Nephron progenitor cell (in vitro differentiated cells): ENCODE results near the gene ABHD12.

Experiments used
- DNase-seq: peaks from one replicate; pipeline ENCODE4 v3.0.0; 2021
- H3K27ac Mint-ChIP-seq: 2 replicates; pipeline ENCODE4 v1.8.0; 2021; ENCODE audit warnings: mild to moderate bottlenecking, moderate library complexity, mixed read lengths
- H3K27me3 Mint-ChIP-seq: 2 replicates; pipeline ENCODE4 v1.8.0; 2021; ENCODE audit warnings: mild to moderate bottlenecking, low read depth, mixed read lengths; ENCODE audit not compliant: poor library complexity
- H3K36me3 Mint-ChIP-seq: 2 replicates; pipeline ENCODE4 v1.8.0; 2021; ENCODE audit warnings: low read depth, mixed read lengths
- H3K4me1 Mint-ChIP-seq: 2 replicates; pipeline ENCODE4 v1.8.0; 2021; ENCODE audit warnings: mixed read lengths
- H3K4me3 Mint-ChIP-seq: 2 replicates; pipeline ENCODE4 v1.8.0; 2021; ENCODE audit warnings: mild to moderate bottlenecking, moderate library complexity, mixed read lengths
- H3K9me3 Mint-ChIP-seq: 2 replicates; pipeline ENCODE4 v1.8.0; 2021; ENCODE audit warnings: mild to moderate bottlenecking, moderate library complexity, mixed read lengths
- TF ChIP-seq, protein P1 (sequence below): fragments of 200-600 bp; sonication (generic); IDR thresholded peaks from 2 replicates; pipeline ENCODE4 v1.5.0; 2021; ENCODE audit warnings: antibody characterized with exemption

The ABHD12 gene

DNA sequence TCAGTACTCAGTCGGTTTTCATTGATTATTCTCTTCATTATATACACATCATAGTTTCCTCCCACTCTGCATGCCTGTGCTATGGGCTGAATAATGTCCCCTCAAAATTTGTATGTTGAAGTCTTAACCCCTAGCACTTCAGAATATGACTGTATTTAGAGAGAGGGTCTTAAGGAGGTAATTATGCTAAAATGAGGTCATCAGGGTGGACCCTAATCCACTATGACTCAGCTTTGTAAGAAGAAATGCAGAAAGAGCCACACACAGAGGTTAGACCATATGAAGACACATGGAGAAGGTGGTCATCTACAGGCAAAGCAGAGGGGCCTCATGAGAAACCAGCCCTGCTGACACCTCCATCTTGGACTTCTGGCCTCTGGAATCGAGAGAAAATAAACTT lies 15.8 kb downstream of the ABHD12 start:
- Mint-ChIP-seq H3K4me1 (peaks cover 15% of the 10 kb centered on the region), H3K27me3 (peaks cover 12% of the 10 kb centered on the region)
- TF ChIP-seq, protein P1, sequence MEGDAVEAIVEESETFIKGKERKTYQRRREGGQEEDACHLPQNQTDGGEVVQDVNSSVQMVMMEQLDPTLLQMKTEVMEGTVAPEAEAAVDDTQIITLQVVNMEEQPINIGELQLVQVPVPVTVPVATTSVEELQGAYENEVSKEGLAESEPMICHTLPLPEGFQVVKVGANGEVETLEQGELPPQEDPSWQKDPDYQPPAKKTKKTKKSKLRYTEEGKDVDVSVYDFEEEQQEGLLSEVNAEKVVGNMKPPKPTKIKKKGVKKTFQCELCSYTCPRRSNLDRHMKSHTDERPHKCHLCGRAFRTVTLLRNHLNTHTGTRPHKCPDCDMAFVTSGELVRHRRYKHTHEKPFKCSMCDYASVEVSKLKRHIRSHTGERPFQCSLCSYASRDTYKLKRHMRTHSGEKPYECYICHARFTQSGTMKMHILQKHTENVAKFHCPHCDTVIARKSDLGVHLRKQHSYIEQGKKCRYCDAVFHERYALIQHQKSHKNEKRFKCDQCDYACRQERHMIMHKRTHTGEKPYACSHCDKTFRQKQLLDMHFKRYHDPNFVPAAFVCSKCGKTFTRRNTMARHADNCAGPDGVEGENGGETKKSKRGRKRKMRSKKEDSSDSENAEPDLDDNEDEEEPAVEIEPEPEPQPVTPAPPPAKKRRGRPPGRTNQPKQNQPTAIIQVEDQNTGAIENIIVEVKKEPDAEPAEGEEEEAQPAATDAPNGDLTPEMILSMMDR: no peak

DNA sequence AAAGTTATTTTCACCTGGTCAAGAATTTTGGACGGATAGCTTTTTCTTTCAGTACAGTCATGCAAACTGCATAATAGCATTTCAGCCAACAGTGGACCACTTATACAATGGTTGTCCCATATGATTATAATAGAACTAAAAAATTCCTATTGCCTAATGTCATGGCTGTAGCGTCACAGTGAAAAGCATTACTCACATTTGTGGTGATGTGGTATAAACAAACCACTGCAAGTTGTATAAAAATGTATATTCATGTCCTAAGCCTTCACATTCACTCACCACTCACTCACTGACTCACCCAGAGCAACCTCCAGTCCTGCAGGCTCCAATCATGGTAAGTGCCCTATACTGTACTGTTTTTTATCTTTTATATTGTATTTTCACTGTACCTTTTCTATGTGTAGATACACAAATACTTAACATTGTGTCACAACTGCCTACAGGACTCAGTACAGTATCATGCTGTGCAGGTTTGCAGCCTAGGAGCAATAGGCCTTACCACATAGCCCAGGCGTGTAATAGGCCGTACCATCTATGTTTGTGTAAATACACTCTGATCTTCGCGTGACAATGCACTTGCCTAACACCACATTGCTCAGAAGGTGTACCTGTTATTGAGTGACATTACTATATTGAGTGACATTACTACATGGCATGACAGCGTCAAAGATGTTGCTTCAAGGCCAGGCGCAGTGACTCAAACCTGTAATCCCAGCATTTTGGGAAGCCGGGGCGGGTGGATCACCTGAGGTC lies 17.9 kb downstream of the ABHD12 start:
- H3K27me3 Mint-ChIP-seq: peaks cover 12% of the 10 kb centered on the region
- no peaks in the 10 kb centered on the region for H3K4me1 Mint-ChIP-seq
- no peak overlapping the region for H3K4me3 Mint-ChIP-seq
- no peak for DNase-seq
- H3K27ac Mint-ChIP-seq: no peak overlapping the region
- H3K36me3 Mint-ChIP-seq: peaks cover 94% of the 10 kb centered on the region
- H3K9me3 Mint-ChIP-seq: peaks cover 74% of the 10 kb centered on the region
- TF ChIP-seq, protein P1: no peak

More for the DNA sequence above, 15.8 kb downstream of the ABHD12 start:
- Mint-ChIP-seq H3K36me3 (peaks cover 97% of the 10 kb centered on the region), H3K27ac (no peak overlapping the region), H3K9me3 (peaks cover 78% of the 10 kb centered on the region), H3K4me3 (no peak overlapping the region)
- DNase-seq: no peak

DNA sequence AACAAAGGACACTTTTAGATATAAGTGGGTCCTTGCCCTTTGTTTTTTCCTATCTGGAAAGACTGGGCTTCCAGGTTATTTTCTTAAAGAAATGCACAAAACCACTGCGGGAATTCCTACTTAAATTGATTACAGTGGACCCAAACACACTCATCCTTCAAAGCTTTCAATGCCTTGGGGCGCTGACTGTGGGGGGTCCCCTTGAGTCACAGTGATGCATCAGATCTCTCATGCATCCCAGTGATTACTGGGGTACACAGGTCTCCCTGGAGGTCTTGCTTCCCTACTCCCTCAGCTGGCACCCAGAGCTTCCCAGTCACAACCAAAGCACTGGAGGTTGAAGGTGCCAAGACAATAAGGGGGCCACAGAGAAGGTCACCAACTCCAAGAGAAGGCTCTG lies 20.7 kb downstream of the ABHD12 start:
- H3K27me3 Mint-ChIP-seq: peaks cover 6% of the 10 kb centered on the region
- H3K27ac Mint-ChIP-seq: no peak overlapping the region
- TF ChIP-seq, protein P1: no peak
- no peak overlapping the region for H3K4me3 Mint-ChIP-seq
- no peaks in the 10 kb centered on the region for H3K4me1 Mint-ChIP-seq
- peaks cover 91% of the 10 kb centered on the region for H3K36me3 Mint-ChIP-seq
- H3K9me3 Mint-ChIP-seq: peaks cover 67% of the 10 kb centered on the region
- no peak for DNase-seq

DNA sequence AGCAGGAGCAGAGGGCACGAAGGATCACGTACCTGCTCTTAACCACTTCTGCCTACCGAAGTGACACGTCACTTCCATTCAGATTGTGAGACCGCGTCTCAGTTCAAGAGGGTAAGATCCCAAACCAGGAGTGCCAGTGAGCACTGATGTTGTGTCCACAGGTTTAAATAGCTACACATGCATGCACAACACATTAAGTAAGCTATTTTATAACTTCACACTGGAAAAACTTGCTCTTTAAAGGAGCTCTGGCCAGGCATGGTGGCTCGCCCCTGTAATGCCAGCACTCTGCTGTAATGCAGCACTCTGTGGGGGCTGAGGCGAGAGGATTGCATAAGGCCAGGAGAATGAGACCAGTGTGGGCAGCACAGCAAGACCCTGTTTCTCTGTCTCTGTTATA lies 21.1 kb downstream of the ABHD12 start:
- Mint-ChIP-seq H3K4me3 (no peak overlapping the region), H3K27ac (no peak overlapping the region), H3K27me3 (peaks cover 6% of the 10 kb centered on the region)

DNA sequence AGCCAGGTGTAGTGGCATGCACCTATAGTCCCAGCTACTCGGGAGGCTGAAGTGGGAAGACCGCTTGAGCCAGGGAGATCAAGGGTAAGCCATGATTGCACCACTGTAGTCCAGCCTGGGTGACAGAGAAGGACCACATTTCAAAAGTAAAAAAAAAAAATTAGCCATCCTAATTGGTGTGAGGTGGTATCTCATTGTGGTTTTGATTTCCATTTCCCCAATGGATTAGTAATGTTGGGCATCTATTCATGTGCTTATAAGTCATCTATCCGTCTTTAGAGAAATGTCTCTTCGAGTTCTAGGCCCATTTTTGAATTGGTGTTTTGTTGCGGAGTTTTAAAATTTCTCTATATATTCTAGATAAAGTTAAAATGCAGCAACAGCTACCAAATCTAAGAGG lies 21.7 kb downstream of the ABHD12 start:
- H3K9me3 Mint-ChIP-seq: peaks cover 66% of the 10 kb centered on the region
- TF ChIP-seq, protein P1: no peak

More for the DNA sequence above, 21.1 kb downstream of the ABHD12 start:
- peaks cover 66% of the 10 kb centered on the region for H3K9me3 Mint-ChIP-seq
- TF ChIP-seq, protein P1: no peak
- no peak for DNase-seq
- peaks cover 91% of the 10 kb centered on the region for H3K36me3 Mint-ChIP-seq
- H3K4me1 Mint-ChIP-seq: no peaks in the 10 kb centered on the region

DNA sequence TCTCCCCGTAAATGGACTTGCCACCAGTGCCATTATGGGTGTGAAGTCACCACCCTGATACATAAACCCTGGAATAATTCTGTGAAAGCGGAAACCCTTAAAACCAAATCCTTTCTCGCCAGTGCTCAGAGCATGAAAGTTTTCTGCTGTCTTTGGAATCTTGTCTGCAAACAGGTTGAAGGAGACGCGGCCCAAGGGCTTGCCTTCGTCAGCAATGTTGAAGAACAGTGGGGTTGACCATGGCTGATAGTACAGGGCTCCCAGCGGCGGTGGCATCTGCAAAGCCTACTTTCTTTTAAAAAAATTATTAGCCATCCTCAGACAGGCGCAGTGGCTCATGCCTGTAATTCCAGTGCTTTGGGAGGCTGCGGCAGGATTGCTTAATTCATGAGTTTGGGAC lies 22.1 kb downstream of the ABHD12 start:
- H3K4me1 Mint-ChIP-seq: no peaks in the 10 kb centered on the region
- no peak overlapping the region for H3K4me3 Mint-ChIP-seq
- DNase-seq: no peak
- H3K9me3 Mint-ChIP-seq: peaks cover 64% of the 10 kb centered on the region
- H3K27me3 Mint-ChIP-seq: peaks cover 6% of the 10 kb centered on the region
- peaks cover 89% of the 10 kb centered on the region for H3K36me3 Mint-ChIP-seq
- H3K27ac Mint-ChIP-seq: no peak overlapping the region
- TF ChIP-seq, protein P1: no peak

More for the DNA sequence above, 21.7 kb downstream of the ABHD12 start:
- H3K4me3 Mint-ChIP-seq: no peak overlapping the region
- H3K27ac Mint-ChIP-seq: no peak overlapping the region
- H3K36me3 Mint-ChIP-seq: peaks cover 91% of the 10 kb centered on the region
- no peak for DNase-seq
- no peaks in the 10 kb centered on the region for H3K4me1 Mint-ChIP-seq
- peaks cover 6% of the 10 kb centered on the region for H3K27me3 Mint-ChIP-seq
